ENCODE data around the gene SH3BP2.

The SH3BP2 gene

GRCh38 chr4:2791518-2792395 lies 1.1 kb upstream of the SH3BP2 start:
- no peak for DNase-seq

- no peak for DNase-seq
These were observed 532 bp upstream of the SH3BP2 start for GRCh38 chr4:2792396-2792710.

GRCh38 chr4:2793586-2794485 lies 951 bp downstream of the SH3BP2 start:
- DNase-seq = no peak

- DNase-seq = no peak
These were observed 1.8 kb downstream of the SH3BP2 start for GRCh38 chr4:2794486-2795299.

GRCh38 chr4:2795300-2795892 lies 2.5 kb downstream of the SH3BP2 start:
- no peak for DNase-seq

GRCh38 chr4:2795893-2796848 lies 3.3 kb downstream of the SH3BP2 start:
- DNase-seq = no peak

- DNase-seq = no peak
These were observed 4.1 kb downstream of the SH3BP2 start for GRCh38 chr4:2796849-2797544.

- no peak for DNase-seq
These were observed 4.8 kb downstream of the SH3BP2 start for GRCh38 chr4:2797545-2798305.

GRCh38 chr4:2798399-2799223 lies 5.7 kb downstream of the SH3BP2 start:
- no peak for DNase-seq

GRCh38 chr4:2799224-2799911 lies 6.5 kb downstream of the SH3BP2 start:
- no peak for DNase-seq

- DNase-seq = no peak
These were observed 7.2 kb downstream of the SH3BP2 start for GRCh38 chr4:2799971-2800690.

GRCh38 chr4:2800691-2801596 lies 8.1 kb downstream of the SH3BP2 start:
- DNase-seq = no peak

GRCh38 chr4:2802618-2803531 lies 10.0 kb downstream of the SH3BP2 start:
- no peak for DNase-seq

GRCh38 chr4:2803624-2804448 lies 11.0 kb downstream of the SH3BP2 start:
- DNase-seq = no peak

Data from NCI-H187 treated with DMSO at 0.1 percent for 48 hours (cell line).